ENCODE results near the gene TMEM129. TPM values are rescaled to one million over a fixed set of nuclear protein-coding genes. Genes with fewer than 3 reads are reported as not detected.

Gene TMEM129
- total RNA-seq, 1 donor from 2014 or later: 20.0 TPM

Other genes with a start within 250 kb of the TMEM129 start
- 0.64 and 0.79 TPM in 2 replicates for gene FAM53A, start 37.0 kb downstream of the TMEM129 start, total RNA-seq
- gene SLBP, start 9.0 kb downstream of the TMEM129 start, total RNA-seq: 55.6 and 62.9 TPM in 2 replicates
- gene TACC3, start 198 bp upstream of the TMEM129 start, total RNA-seq: 1.2 and 3.4 TPM in 2 replicates
- 29.0 and 133 TPM in 2 replicates for gene FGFR3, start 72.0 kb upstream of the TMEM129 start, total RNA-seq
- gene LETM1, start 134.8 kb upstream of the TMEM129 start, total RNA-seq: 109 and 176 TPM in 2 replicates
- 43.4 and 48.1 TPM in 2 replicates for gene NSD2, start 150.1 kb upstream of the TMEM129 start, total RNA-seq